Gastrocnemius medialis (tissue), 4 donors: ENCODE data around the gene CMTM2. TPM values are rescaled to one million over a fixed set of nuclear protein-coding genes. Genes with fewer than 3 reads are reported as not detected.
"Not testable (repeated sequence)": the region's sequence is repeated elsewhere in the genome, so short reads cannot be mapped to it uniquely, and the experiment has no call there.

Experiments
- ATAC-seq, 2 donors: fragments of 150-250 bp; one replicate each; pipeline ENCODE4 v1.9.1; 2016
- DNase-seq, 2 donors: peaks; one replicate each; pipeline ENCODE4 v3.0.0-alpha.2; 2019
- H3K27ac ChIP-seq, 4 donors: fragments of 200-600 bp; sonication (generic); 1 replicate in 1 of 4; 2 replicates in 3 of 4; pipeline ENCODE4 v1.5.1; 2016 to 2018; ENCODE audit warnings: mild to moderate bottlenecking in 2 of 4, moderate library complexity in 1 of 4
- H3K27me3 ChIP-seq, 3 donors: fragments of 200-600 bp; sonication (generic) in 2 of 3; 1 replicate in 1 of 3; 2 replicates in 2 of 3; pipeline versions ENCODE4 v1.5.1 to v1.6.0; 2016 to 2019; ENCODE audit warnings: mild to moderate bottlenecking in 1 of 3, moderate library complexity in 1 of 3
- H3K36me3 ChIP-seq, 2 donors: fragments of 200-600 bp; sonication (generic) in 1 of 2; one replicate each; pipeline ENCODE4 v1.5.1; 2017 to 2018
- H3K4me1 ChIP-seq, 2 donors: fragments of 200-600 bp; sonication (generic) in 1 of 2; one replicate each; pipeline ENCODE4 v1.5.1; 2016 to 2017; ENCODE audit warnings: mild to moderate bottlenecking in 2 of 2
- H3K4me3 ChIP-seq, 4 donors: fragments of 200-600 bp; sonication (generic) in 3 of 4; 1 replicate in 1 of 4; 2 replicates in 3 of 4; pipeline ENCODE4 v1.5.1; 2016 to 2019; ENCODE audit warnings: mild to moderate bottlenecking in 2 of 4
- H3K9me3 ChIP-seq, 3 donors: fragments of 200-600 bp; sonication (generic) in 2 of 3; 1 replicate in 1 of 3; 2 replicates in 2 of 3; pipeline ENCODE4 v1.5.1; 2016 to 2019
- POLR2A ChIP-seq, 2 donors: fragments of 450-650 bp; IDR thresholded peaks; one replicate each; pipeline ENCODE4 v1.6.1; 2017; ENCODE audit warnings: antibody characterized with exemption in 2 of 2, mild to moderate bottlenecking in 2 of 2, moderate library complexity in 2 of 2
- in situ Hi-C, 4 donors: fragments of 200-750 bp; cut with MboI; loops; one replicate each; pipeline versions ENCODE4 v1.15.0 to v1.8.0; 2017; ENCODE audit warnings: low sequenced_read_pairs in 4 of 4
- intact Hi-C: fragments of 100-400 bp; cut with DNase I; formaldehyde crosslinking; loops from one replicate; pipeline ENCODE4 v1.15.1; 2023; ENCODE audit warnings: low total_unique reads
- total RNA-seq, 4 donors: library from RNA; depleted of rRNA; stranded (reverse); fragments of >200 nt; gene quantifications; one replicate each; pipeline versions ENCODE4 v1.1.0 to v1.2.3, GENCODE V29; 2016
- TF ChIP-seq, protein P1 (sequence below), 5 experiments: fragments of 450-650 bp in 3 of 5; fragments of 200-600 bp in 2 of 5; sonication (generic) in 2 of 5; IDR thresholded peaks in 4 of 5; conservative IDR thresholded peaks in 1 of 5; 1 replicate in 4 of 5; 2 replicates in 1 of 5; pipeline ENCODE4 v1.5.1; 2016 to 2019; ENCODE audit warnings: antibody characterized with exemption in 5 of 5, mild to moderate bottlenecking in 3 of 5, moderate library complexity in 3 of 5

Gene CMTM2
- total RNA-seq, 4 donors from 2014 or later = not detected

GRCh38 chr16:66592241-66592640, 13.0 kb downstream of the CMTM2 start:
- no peaks in the 10 kb centered on the region for H3K9me3 ChIP-seq
- DNase-seq (no peak), ATAC-seq (no peak)
- no peaks in the 10 kb centered on the region for H3K27me3 ChIP-seq
- in situ Hi-C loops = loop anchor here in 2 of 4 donors (10.0 kb wide), 2 partner anchors 177 to 187 kb away; no protein-coding TSS in a partner anchor
- H3K4me3 ChIP-seq = no peak overlapping the region
- TF ChIP-seq, protein P1, sequence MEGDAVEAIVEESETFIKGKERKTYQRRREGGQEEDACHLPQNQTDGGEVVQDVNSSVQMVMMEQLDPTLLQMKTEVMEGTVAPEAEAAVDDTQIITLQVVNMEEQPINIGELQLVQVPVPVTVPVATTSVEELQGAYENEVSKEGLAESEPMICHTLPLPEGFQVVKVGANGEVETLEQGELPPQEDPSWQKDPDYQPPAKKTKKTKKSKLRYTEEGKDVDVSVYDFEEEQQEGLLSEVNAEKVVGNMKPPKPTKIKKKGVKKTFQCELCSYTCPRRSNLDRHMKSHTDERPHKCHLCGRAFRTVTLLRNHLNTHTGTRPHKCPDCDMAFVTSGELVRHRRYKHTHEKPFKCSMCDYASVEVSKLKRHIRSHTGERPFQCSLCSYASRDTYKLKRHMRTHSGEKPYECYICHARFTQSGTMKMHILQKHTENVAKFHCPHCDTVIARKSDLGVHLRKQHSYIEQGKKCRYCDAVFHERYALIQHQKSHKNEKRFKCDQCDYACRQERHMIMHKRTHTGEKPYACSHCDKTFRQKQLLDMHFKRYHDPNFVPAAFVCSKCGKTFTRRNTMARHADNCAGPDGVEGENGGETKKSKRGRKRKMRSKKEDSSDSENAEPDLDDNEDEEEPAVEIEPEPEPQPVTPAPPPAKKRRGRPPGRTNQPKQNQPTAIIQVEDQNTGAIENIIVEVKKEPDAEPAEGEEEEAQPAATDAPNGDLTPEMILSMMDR (IDR thresholded peaks at IDR 0.05 in 4 of 5, conservative IDR thresholded peaks at IDR 0.05 in 1 of 5) = no peak
- TF ChIP-seq POLR2A (IDR thresholded peaks at IDR 0.05) = no peak
- intact Hi-C loops = no loop called here
- H3K27ac ChIP-seq = no peak overlapping the region
- no peaks in the 10 kb centered on the region for H3K4me1 ChIP-seq
- H3K36me3 ChIP-seq = no peaks in the 10 kb centered on the region

DNA sequence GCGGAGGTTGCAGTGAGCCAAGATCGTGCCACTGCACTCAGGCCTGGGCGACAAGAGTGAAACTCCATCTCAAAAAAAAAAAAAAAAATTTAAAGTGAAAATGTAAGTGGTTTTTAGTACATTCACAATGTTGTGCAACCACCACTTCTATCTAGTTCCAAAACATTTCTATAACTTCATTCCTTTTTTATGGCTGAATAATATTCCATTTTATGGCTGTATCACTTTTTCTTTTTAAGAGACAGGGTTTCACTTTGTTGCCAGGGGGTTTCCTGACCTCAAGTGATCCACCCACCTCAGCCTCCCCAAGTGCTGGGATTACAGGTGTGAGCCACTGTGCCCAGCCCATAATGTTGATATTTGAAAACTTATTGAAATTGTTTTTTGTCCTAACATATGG, 13.6 kb downstream of the CMTM2 start:
- H3K27ac ChIP-seq = no peak overlapping the region
- ATAC-seq (no peak), DNase-seq (no peak)
- H3K36me3 ChIP-seq = no peaks in the 10 kb centered on the region
- H3K4me1 ChIP-seq = no peaks in the 10 kb centered on the region
- intact Hi-C loops (no loop called here), in situ Hi-C loops (loop anchor here in 2 of 4 donors (10.0 kb wide), 2 partner anchors 178 to 188 kb away; no protein-coding TSS in a partner anchor)
- H3K27me3 ChIP-seq = no peaks in the 10 kb centered on the region
- no peaks in the 10 kb centered on the region for H3K9me3 ChIP-seq
- no peak for TF ChIP-seq POLR2A (IDR thresholded peaks at IDR 0.05)
- TF ChIP-seq, protein P1 (IDR thresholded peaks at IDR 0.05 in 4 of 5, conservative IDR thresholded peaks at IDR 0.05 in 1 of 5) = no peak
- no peak overlapping the region for H3K4me3 ChIP-seq

- TF ChIP-seq, protein P1 (IDR thresholded peaks at IDR 0.05 in 4 of 5, conservative IDR thresholded peaks at IDR 0.05 in 1 of 5) = no peak
- TF ChIP-seq POLR2A (IDR thresholded peaks at IDR 0.05) = no peak
- ATAC-seq = no peak
- no peaks in the 10 kb centered on the region for H3K36me3 ChIP-seq
- H3K4me1 ChIP-seq = no peaks in the 10 kb centered on the region
- no peak overlapping the region for H3K27ac ChIP-seq
- no peaks in the 10 kb centered on the region for H3K27me3 ChIP-seq
- intact Hi-C loops = no loop called here
- no peaks in the 10 kb centered on the region for H3K9me3 ChIP-seq
- no peak overlapping the region for H3K4me3 ChIP-seq
- no peak for DNase-seq
- in situ Hi-C loops = loop anchor here in 2 of 4 donors (10.0 kb wide), 2 partner anchors 180 to 190 kb away; no protein-coding TSS in a partner anchor
Measured at GRCh38 chr16:66594739-66595138, 15.5 kb downstream of the CMTM2 start.

- H3K4me1 ChIP-seq, H3K9me3 ChIP-seq, H3K27me3 ChIP-seq, ATAC-seq, H3K36me3 ChIP-seq, DNase-seq, H3K27ac ChIP-seq, H3K4me3 ChIP-seq, intact Hi-C loops: not testable (repeated sequence)
- in situ Hi-C loops = loop anchor here in 2 of 4 donors (10.0 kb wide), 2 partner anchors 182 to 192 kb away; no protein-coding TSS in a partner anchor
Measured at GRCh38 chr16:66596559-66596958, 17.3 kb downstream of the CMTM2 start.

- intact Hi-C loops (no loop called here), in situ Hi-C loops (loop anchor here in 2 of 4 donors (10.0 kb wide), 2 partner anchors 182 to 192 kb away; no protein-coding TSS in a partner anchor)
- no peaks in the 10 kb centered on the region for H3K9me3 ChIP-seq
- no peak overlapping the region for H3K27ac ChIP-seq
- TF ChIP-seq, protein P1 (IDR thresholded peaks at IDR 0.05 in 4 of 5, conservative IDR thresholded peaks at IDR 0.05 in 1 of 5) = no peak
- no peak for TF ChIP-seq POLR2A (IDR thresholded peaks at IDR 0.05)
- no peaks in the 10 kb centered on the region for H3K27me3 ChIP-seq
- no peak for DNase-seq
- no peak for ATAC-seq
- no peak overlapping the region for H3K4me3 ChIP-seq
- no peaks in the 10 kb centered on the region for H3K36me3 ChIP-seq
- no peaks in the 10 kb centered on the region for H3K4me1 ChIP-seq
Measured at GRCh38 chr16:66596986-66597848, 18.0 kb downstream of the CMTM2 start.
